Muscle of arm (tissue), 12 donors: ENCODE results near the gene COPS9. TPM values are rescaled to one million over a fixed set of nuclear protein-coding genes. Genes with fewer than 3 reads are reported as not detected.

Source experiments
- DNase-seq: peaks from one replicate; pipeline ENCODE4 v3.0.0-alpha.2; 2013
- polyA plus RNA-seq, 12 donors: library from polyadenylated mRNA; unstranded; fragments of 120-200 nt; gene quantifications; one replicate each; pipeline ENCODE4 v1.2.1, GENCODE V29; 2013; ENCODE audit not compliant: insufficient read length in 12 of 12

Gene COPS9
- polyA plus RNA-seq, 12 donors, result 60.0 to 98.7 (median 80.0) TPM; not detected in 1

DNA sequence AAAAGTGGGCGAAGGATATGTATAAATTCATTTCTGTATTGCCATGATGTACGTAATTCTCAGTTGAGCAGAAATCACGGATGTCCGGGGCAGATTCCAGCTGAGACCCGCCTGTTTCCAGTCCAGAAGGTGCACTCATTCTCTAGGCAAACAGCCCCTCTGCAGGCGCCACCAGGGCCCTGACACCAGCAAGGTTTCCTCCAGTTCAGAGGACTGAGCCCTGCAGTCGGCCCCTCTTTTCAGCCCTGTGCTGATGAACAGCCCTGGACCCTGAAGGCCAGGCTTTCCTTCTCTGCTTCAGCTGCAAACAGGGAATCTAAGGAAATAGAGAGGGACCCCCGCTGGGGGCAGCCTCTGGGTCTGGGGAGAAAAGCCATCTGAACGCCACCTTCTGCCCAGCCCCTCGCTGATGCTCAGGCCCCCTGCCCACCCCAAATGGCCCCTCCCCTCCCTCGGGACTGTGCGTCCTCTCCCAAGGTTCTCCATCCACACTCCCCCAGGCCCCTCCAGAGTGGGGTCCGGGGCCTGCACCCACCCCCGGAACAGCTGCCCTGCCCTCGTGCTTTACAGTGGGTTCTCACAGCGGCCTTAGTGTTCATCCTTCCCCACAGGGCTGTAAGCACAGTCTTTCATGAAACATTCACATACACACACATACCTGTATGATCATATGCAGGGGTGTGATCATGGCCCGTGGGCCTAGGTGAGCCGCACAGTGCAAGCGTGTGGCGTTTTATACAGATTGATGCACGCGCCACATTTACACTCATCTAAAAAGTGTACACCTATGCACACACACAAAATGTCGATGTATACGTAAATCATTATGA is 12.1 kb downstream of the COPS9 start:
- DNase-seq, result no peak

DNA sequence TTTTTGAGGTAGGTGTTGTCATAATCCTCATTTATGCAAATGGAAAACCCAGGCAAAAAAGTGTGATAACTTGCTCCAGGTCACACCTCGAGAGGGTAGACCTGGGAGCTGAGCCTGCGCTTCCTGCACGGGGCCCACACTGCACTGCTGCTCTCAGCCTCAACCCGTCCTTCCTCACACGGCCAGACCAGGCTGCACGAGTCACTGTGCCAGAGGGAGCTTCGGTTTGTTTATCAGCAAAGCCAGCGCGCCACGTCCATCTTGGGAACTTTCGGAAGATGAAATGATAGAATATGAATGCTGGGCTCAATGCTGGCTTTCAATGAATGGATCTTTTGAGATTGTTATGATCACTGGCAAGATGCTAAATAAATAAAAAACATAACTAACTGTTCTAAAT is 14.4 kb downstream of the COPS9 start:
- no peak for DNase-seq

DNA sequence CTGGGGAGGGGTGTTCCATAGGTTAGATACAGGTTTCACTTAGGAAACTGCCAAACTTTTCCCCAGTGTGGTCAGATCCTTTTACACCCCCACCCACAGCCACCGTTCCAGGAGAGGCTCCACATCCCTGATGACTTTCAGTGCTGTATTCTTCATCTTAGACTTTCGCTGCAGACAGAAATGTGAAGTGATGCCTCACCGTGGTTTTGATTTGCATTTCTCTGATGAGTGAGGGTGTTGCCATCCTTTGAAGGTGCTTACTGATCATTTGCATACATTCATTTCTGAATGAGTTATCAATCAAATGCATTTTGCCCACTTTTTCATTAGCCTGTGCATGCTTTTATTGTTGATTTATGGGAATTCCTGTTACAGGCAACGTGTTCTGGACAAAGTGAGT is 14.9 kb downstream of the COPS9 start:
- DNase-seq, result no peak

DNA sequence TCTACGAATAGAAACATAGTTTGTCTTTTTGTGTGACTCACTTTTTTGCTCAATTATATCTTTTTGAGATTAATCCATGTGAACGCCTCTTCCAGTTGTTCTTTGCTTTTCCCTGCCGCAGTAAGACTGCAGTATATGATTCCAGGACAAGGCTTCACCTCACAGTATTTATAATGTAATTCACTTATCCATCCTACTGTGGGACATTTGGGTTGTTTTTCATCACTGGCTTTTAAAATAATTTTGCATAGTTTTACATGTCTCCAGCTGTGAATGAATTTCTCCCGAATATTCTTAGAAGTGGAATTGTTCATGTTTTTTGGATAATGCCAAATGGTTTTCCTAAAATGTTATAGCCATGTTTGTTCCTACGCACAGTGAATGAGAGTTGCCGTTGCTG is 21.9 kb downstream of the COPS9 start:
- no peak for DNase-seq

DNA sequence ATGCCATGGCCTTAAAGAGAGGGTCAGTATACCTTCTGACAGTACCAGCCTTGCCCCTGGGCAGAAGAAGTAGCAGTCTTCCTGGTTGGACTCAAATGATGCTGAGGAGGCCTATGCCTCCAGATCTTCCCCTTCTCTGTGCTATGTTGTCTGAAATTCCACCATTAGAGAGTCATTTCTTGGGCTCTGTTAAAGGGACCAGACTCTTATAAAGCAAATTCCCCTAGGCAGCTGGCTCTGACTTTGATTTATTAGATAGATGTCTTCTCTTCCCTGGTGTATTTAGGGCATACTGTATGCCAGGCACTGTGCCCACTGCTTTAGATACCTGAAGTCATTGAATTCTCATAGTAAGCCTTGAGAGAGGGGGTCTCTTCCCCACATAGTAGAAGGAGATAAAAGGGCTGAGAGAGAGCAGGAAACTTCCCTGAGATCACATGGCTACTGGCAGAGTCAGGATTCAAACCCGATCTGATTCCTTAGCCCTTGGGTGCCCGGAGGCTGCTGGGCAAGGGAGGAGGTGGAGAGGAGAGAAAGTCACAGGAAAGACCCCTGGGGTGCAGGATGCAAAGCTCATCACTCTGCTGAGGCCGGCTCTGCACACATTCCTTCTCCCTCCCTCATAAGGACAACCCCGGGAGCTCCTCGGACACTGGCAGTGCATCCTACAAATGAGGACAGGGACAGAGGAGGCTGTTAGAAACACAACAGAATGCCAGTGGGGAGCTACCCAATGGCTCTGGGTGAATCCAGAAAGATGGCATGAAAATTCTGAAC is 23.0 kb downstream of the COPS9 start:
- DNase-seq, result no peak

DNA sequence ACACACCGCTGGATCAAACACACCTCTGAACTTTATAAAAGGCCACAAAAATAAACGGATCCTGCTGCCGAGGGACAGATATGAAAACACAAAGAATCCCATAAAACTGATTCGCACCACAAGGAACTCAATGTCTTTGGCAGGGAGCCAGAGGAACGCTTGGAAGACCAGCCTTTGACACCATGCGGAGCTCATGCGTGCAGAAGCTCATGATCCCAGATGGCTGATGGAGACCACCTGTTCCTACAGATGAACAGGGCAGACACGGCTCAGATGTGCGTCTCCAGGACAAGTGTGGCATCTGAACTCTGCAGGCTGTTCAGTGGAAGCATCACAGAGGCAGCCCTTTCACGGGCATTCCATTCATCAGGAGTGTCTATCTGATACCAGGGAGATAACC is 24.9 kb downstream of the COPS9 start:
- DNase-seq, result no peak

DNA sequence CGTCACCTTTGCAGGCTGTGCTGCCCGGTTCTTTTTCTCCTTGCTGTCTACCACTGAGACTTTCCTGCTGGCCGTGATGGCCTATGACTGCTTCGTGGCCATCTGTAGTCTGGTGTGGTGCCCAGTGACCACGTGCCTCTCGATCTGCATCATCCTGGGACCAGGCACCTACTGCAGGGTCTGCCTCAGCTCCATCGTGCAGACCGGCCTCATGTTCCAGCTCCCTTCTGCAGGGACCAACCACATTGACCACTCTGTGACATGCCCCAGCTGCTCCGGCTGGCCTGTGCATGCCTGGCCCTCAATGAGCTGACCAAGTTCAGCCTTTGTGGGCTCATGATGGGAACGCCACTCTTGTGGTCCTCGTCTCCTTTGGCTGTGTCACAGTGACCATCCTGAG is 26.7 kb downstream of the COPS9 start:
- no peak for DNase-seq

DNA sequence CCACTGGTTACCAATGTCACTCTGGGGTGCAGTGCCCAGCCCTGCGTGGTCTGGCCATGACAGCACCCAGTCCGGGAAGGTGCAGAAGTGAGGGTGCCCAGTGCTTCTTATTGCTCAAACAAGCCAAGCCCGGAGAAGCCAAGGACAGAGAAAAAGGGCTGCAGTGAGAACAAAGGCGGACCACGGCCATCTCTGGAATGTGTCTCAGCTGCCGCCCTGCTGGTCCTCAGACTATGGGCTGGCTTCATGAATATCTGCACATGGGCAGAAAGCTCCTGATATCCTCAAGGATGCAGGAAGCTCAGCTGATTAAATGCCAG is 28.7 kb downstream of the COPS9 start:
- DNase-seq, result no peak

DNA sequence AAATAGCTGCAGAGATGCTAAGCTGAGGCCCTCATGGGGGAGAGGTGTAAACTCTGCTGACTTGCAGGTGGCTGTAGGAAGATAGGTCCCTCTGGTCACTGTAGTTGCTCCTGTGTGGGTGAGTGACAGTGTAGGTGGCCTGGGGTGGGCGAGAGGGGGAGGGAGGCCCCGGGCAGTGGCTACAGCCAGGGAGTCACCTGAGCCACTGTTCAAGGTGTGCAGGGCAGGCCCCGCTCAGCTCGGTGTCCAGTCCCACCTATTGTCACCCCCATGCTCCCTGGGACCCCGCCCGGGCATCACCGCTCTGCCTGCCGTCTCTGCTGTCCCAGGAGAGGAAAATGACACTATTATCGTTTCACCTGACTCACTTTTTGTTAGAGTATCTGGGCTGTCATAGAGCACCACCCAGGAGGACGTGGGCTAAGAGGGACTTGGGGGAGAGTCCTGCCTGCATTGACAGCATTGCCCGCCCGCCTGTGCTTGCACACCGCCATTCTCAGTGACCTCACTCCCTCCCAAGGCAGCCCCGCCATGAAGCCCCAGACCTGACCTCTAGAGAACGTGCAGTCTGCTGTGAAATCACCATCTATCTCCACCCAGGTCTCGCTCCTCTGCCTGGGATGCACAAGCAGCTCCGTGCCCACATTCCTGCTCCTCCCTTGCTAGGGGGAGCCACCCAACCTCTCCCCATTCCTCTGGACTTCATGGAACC is 29.2 kb downstream of the COPS9 start:
- DNase-seq, result no peak

DNA sequence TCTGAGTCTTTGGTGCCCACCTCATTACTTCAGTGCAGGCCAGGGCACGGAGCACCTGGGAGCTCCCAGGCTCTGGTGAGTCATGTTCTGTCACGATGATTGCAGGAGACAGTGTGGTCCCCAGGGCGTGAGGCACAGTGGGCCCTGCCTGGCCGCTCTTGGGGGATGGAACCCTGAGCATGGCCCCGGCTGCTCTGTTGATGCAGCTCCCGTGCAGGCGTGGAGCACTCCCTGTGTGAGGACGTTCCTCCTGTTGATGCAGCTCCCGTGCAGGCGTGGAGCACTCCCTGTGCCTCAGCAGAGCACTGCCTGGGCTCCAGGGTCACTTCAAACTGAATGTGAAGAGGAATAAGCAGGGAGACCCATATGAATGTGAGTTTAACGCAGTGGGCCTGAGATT is 30.1 kb downstream of the COPS9 start:
- DNase-seq, result no peak

GRCh38 chr2:240103136-240103535 is 33.0 kb downstream of the COPS9 start:
- DNase-seq, result no peak

- DNase-seq, result no peak
Measured at GRCh38 chr2:240098349-240098748, 37.8 kb downstream of the COPS9 start.

GRCh38 chr2:240095556-240096523 is 40.3 kb downstream of the COPS9 start:
- DNase-seq, result no peak

- no peak for DNase-seq
Measured at GRCh38 chr2:240089306-240089705, 46.8 kb downstream of the COPS9 start.

- DNase-seq, result no peak
Measured at GRCh38 chr2:240086563-240086962, 49.5 kb downstream of the COPS9 start.

Other genes starting within 250 kb of the COPS9 start
- 100 to 1,000 TPM in 5 of 12 donors, 10 to 100 TPM in 6, not detected in 1; 70.2 to 121 (median 98.3) TPM for gene NDUFA10, start 111.0 kb downstream of the COPS9 start, polyA plus RNA-seq
- gene OR6B2, start 105.9 kb downstream of the COPS9 start, polyA plus RNA-seq, result not detected
- gene OR6B3, start 82.8 kb downstream of the COPS9 start, polyA plus RNA-seq, result not detected
- not detected for gene OTOS, start 4.4 kb upstream of the COPS9 start, polyA plus RNA-seq